Loucy (cell line): Measurements from ENCODE around the gene CKAP4.

Experiments
- H2AFZ ChIP-seq: fragments of 200-600 bp; sonication (generic); 2 replicates; pipeline ENCODE4 v1.6.0; 2016; ENCODE audit warnings: antibody characterized with exemption, mild to moderate bottlenecking, low read length, moderate library complexity
- H3F3A ChIP-seq: fragments of 200-600 bp; 2 replicates; pipeline ENCODE4 v1.6.0; 2016; ENCODE audit warnings: antibody characterized with exemption, low read depth, mild to moderate bottlenecking
- H3K27me3 ChIP-seq: fragments of 200-600 bp; sonication (generic); 2 replicates; pipeline ENCODE4 v1.6.1; 2014; ENCODE audit warnings: low read length, mild to moderate bottlenecking; ENCODE audit not compliant: insufficient read depth, poor library complexity, severe bottlenecking
- H3K36me3 ChIP-seq: fragments of 200-600 bp; sonication (generic); 2 replicates; pipeline ENCODE4 v1.6.1; 2016; ENCODE audit warnings: low read length; ENCODE audit not compliant: insufficient read depth
- H3K4me1 ChIP-seq: fragments of 200-600 bp; sonication (generic); 2 replicates; pipeline ENCODE4 v1.5.1; 2014; ENCODE audit warnings: low read length, mild to moderate bottlenecking; ENCODE audit not compliant: insufficient read depth, poor library complexity, severe bottlenecking
- H3K4me2 ChIP-seq: fragments of 200-600 bp; sonication (generic); 2 replicates; pipeline ENCODE4 v1.6.0; 2014; ENCODE audit warnings: antibody characterized with exemption, low read length, low read depth, mild to moderate bottlenecking; ENCODE audit not compliant: poor library complexity, severe bottlenecking
- H3K4me3 ChIP-seq: fragments of 200-600 bp; sonication (generic); 2 replicates; pipeline ENCODE4 v1.5.1; 2014; ENCODE audit warnings: low read length, mild to moderate bottlenecking, mixed read lengths; ENCODE audit not compliant: poor library complexity, severe bottlenecking
- H3K79me2 ChIP-seq: fragments of 200-600 bp; sonication (generic); 2 replicates; pipeline ENCODE4 v1.6.1; 2014; ENCODE audit warnings: low read length; ENCODE audit not compliant: insufficient read depth
- H3K9ac ChIP-seq: fragments of 200-600 bp; sonication (generic); 2 replicates; pipeline ENCODE4 v1.6.0; 2014; ENCODE audit warnings: mild to moderate bottlenecking, low read depth, low read length, moderate library complexity; ENCODE audit not compliant: poor library complexity, severe bottlenecking
- H3K9me2 ChIP-seq: fragments of 200-600 bp; sonication (generic); replicated peaks from 2 replicates; pipeline ENCODE4 v1.6.1; 2016; ENCODE audit warnings: low read depth, low read length, mixed read lengths
- H3K9me3 ChIP-seq: fragments of 200-600 bp; sonication (generic); 2 replicates; pipeline ENCODE4 v1.6.1; 2014; ENCODE audit warnings: mild to moderate bottlenecking, antibody characterized with exemption, low read length, low read depth; ENCODE audit not compliant: insufficient read depth
- H4K20me1 ChIP-seq: fragments of 200-600 bp; sonication (generic); 2 replicates; pipeline ENCODE4 v1.6.0; 2014; ENCODE audit warnings: antibody characterized with exemption, low read length, mild to moderate bottlenecking; ENCODE audit not compliant: insufficient read depth, poor library complexity, severe bottlenecking
- CTCF ChIP-seq: fragments of 200-600 bp; sonication (generic); conservative IDR thresholded peaks from 2 replicates; pipeline ENCODE4 v1.5.1; 2014; ENCODE audit warnings: mild to moderate bottlenecking, antibody characterized with exemption, low read length
- EZH2phosphoT487 ChIP-seq: fragments of 200-600 bp; IDR thresholded peaks from 2 replicates; pipeline ENCODE4 v1.6.1; 2018; ENCODE audit warnings: antibody characterized with exemption, mild to moderate bottlenecking, moderate library complexity, borderline replicate concordance

CKAP4 gene

GRCh38 chr12:106248846-106249371, 1.1 kb upstream of the CKAP4 start:
- peak overlapping the region; percentile 93 for H3K4me3 ChIP-seq
- H3K4me1 ChIP-seq = peaks cover 39% of the 10 kb centered on the region
- H2AFZ ChIP-seq = peak overlapping the region; percentile 94
- peak overlapping the region; percentile 83 for H3K4me2 ChIP-seq
- H3K9me2 ChIP-seq = no peaks in the 10 kb centered on the region
- H3F3A ChIP-seq = no peaks in the 10 kb centered on the region; the same call in 1 of the 2 replicates
- TF ChIP-seq CTCF = no peak
- no peak for TF ChIP-seq EZH2phosphoT487
- no peaks in the 10 kb centered on the region for H3K36me3 ChIP-seq
- H4K20me1 ChIP-seq = peaks cover 19% of the 10 kb centered on the region
- H3K27me3 ChIP-seq = no peaks in the 10 kb centered on the region
- peak overlapping the region; percentile 86 for H3K9ac ChIP-seq
- no peaks in the 10 kb centered on the region for H3K9me3 ChIP-seq
- peaks cover 28% of the 10 kb centered on the region for H3K79me2 ChIP-seq

GRCh38 chr12:106248312-106248845, 559 bp upstream of the CKAP4 start:
- H3K9ac ChIP-seq = peak overlapping the region; percentile 86

GRCh38 chr12:106246891-106247673, 738 bp downstream of the CKAP4 start:
- Histone ChIP-seq H3K9me2 (no peaks in the 10 kb centered on the region), H3K9me3 (no peaks in the 10 kb centered on the region), H3K4me2 (peak overlapping the region; percentile 95), H3K27me3 (no peaks in the 10 kb centered on the region), H3K79me2 (peaks cover 35% of the 10 kb centered on the region), H4K20me1 (peaks cover 20% of the 10 kb centered on the region), H3K9ac (peak overlapping the region; percentile 93), H3K36me3 (no peaks in the 10 kb centered on the region), H3K4me1 (peaks cover 51% of the 10 kb centered on the region), H3K4me3 (peak overlapping the region; percentile 93), H3F3A (no peaks in the 10 kb centered on the region; the same call in 1 of the 2 replicates), H2AFZ (peak overlapping the region; percentile 86)
- TF ChIP-seq CTCF = no peak
- no peak for TF ChIP-seq EZH2phosphoT487

More at GRCh38 chr12:106248312-106248845, 559 bp upstream of the CKAP4 start:
- H3K9me2 ChIP-seq = no peaks in the 10 kb centered on the region
- peaks cover 44% of the 10 kb centered on the region for H3K4me1 ChIP-seq
- TF ChIP-seq EZH2phosphoT487 (no peak), CTCF (no peak)
- H3F3A ChIP-seq = no peaks in the 10 kb centered on the region; the same call in 1 of the 2 replicates
- H3K9me3 ChIP-seq = no peaks in the 10 kb centered on the region
- H3K36me3 ChIP-seq = no peaks in the 10 kb centered on the region
- H3K27me3 ChIP-seq = no peaks in the 10 kb centered on the region
- H3K4me2 ChIP-seq = peak overlapping the region; percentile 83
- H3K79me2 ChIP-seq = peaks cover 31% of the 10 kb centered on the region
- peak overlapping the region; percentile 93 for H3K4me3 ChIP-seq
- peaks cover 20% of the 10 kb centered on the region for H4K20me1 ChIP-seq
- H2AFZ ChIP-seq = peak overlapping the region; percentile 94
